HepG2 (cell line): ENCODE data around the gene IFNAR1. TPM values are rescaled to one million over a fixed set of nuclear protein-coding genes. Genes with fewer than 3 reads are reported as not detected.

ENCODE experiments used
- AKAP8 ChIP-seq: sonication (generic); formaldehyde crosslinking; IDR thresholded peaks from 2 replicates; pipeline ENCODE4 v1.5.1; 2020; ENCODE audit warnings: mild to moderate bottlenecking, missing genetic modification reagents
- CEBPB ChIP-seq: IDR thresholded peaks from 2 replicates; pipeline ENCODE4 v1.6.1; 2011; ENCODE audit warnings: low read depth, low read length, improper control_type of control experiment, borderline replicate concordance
- FOXP1 ChIP-seq, 2 experiments: fragments of 450-650 bp in 1 of 2; IDR thresholded peaks; 2 replicates each; pipeline ENCODE4 v1.6.1; 2017 to 2018; ENCODE audit warnings: antibody characterized with exemption in 1 of 2
- MAFF ChIP-seq: IDR thresholded peaks from 2 replicates; pipeline ENCODE4 v1.6.1; 2011; ENCODE audit warnings: low read depth, low read length, improper control_type of control experiment
- MAFG ChIP-seq: sonication (generic); formaldehyde crosslinking; IDR thresholded peaks from 2 replicates; pipeline ENCODE4 v1.5.1; 2020; ENCODE audit warnings: mild to moderate bottlenecking, missing genetic modification reagents
- MIER3 ChIP-seq: IDR thresholded peaks from 2 replicates; pipeline ENCODE4 v1.6.1; 2016; ENCODE audit warnings: missing compliant biosample characterization, borderline replicate concordance
- RBM39 ChIP-seq: fragments of 200-400 bp; formaldehyde crosslinking; IDR thresholded peaks from one replicate; pipeline ENCODE4 v1.6.1; 2018; ENCODE audit warnings: antibody characterized with exemption, mild to moderate bottlenecking, low read depth, low read length; ENCODE audit not compliant: poor library complexity, severe bottlenecking
- SP5 ChIP-seq: IDR thresholded peaks from 2 replicates; pipeline ENCODE4 v1.6.1; 2016; ENCODE audit warnings: low read depth, borderline replicate concordance
- SRSF4 ChIP-seq: fragments of 200-400 bp; formaldehyde crosslinking; IDR thresholded peaks from one replicate; pipeline ENCODE4 v1.6.1; 2018; ENCODE audit warnings: mild to moderate bottlenecking, low read depth, low read length, moderate library complexity; ENCODE audit not compliant: poor library complexity, severe bottlenecking
- YEATS2 ChIP-seq: sonication (generic); formaldehyde crosslinking; IDR thresholded peaks from 2 replicates; pipeline ENCODE4 v1.4.0; 2020; ENCODE audit warnings: missing genetic modification reagents, borderline replicate concordance
- ZNF24 ChIP-seq: fragments of 450-650 bp; IDR thresholded peaks from 2 replicates; pipeline ENCODE4 v1.6.1; 2017; ENCODE audit warnings: antibody characterized with exemption, mild to moderate bottlenecking
- ZNF296 ChIP-seq: sonication (generic); formaldehyde crosslinking; conservative IDR thresholded peaks from 2 replicates; pipeline ENCODE4 v1.5.0; 2020; ENCODE audit warnings: mild to moderate bottlenecking, missing genetic modification reagents
- ZNF605 ChIP-seq: sonication (generic); formaldehyde crosslinking; IDR thresholded peaks from 2 replicates; pipeline ENCODE4 v1.8.0; 2022; ENCODE audit warnings: mild to moderate bottlenecking, missing genetic modification reagents
- ZNF615 ChIP-seq: sonication (generic); formaldehyde crosslinking; IDR thresholded peaks from 2 replicates; pipeline ENCODE4 v1.5.0; 2020; ENCODE audit warnings: mild to moderate bottlenecking, missing genetic modification reagents, borderline replicate concordance
- ZNF713 ChIP-seq: sonication (generic); formaldehyde crosslinking; IDR thresholded peaks from 2 replicates; pipeline ENCODE4 v1.4.0; 2020; ENCODE audit warnings: mild to moderate bottlenecking, missing genetic modification reagents
- polyA plus RNA-seq, 8 experiments: library from polyadenylated mRNA; depleted of rRNA in 3 of 8; stranded (reverse) in 7 of 8; unstranded in 1 of 8; fragments of >200 nt; fragmentation: Illumina TruSeq in 4 of 8; extraction: Trizol in 4 of 8; gene quantifications; 2 replicates each; pipeline versions ENCODE4 v1.2.1 to v1.2.3, GENCODE V29; 2011 to 2016; ENCODE audit warnings: low read depth in 4 of 8, missing spikeins in 1 of 8, mixed read lengths in 1 of 8; ENCODE audit not compliant: insufficient read depth in 1 of 8
- total RNA-seq, 5 experiments: library from RNA; depleted of rRNA; stranded (reverse); fragments of >200 nt; fragmentation: Illumina TruSeq; extraction: Trizol; gene quantifications; 2 replicates each; pipeline ENCODE4 v1.2.3, GENCODE V29; 2016; ENCODE audit warnings: low read depth in 1 of 5
- TF ChIP-seq, protein P1 (sequence below): sonication (generic); formaldehyde crosslinking; IDR thresholded peaks from 2 replicates; pipeline ENCODE4 v1.4.0; 2020; ENCODE audit warnings: missing genetic modification reagents
- TF ChIP-seq, protein P2 (sequence below): sonication (generic); formaldehyde crosslinking; IDR thresholded peaks from 2 replicates; pipeline ENCODE4 v1.5.1; 2020; ENCODE audit warnings: mild to moderate bottlenecking, missing genetic modification reagents, borderline replicate concordance

Gene IFNAR1
- total and polyA plus RNA-seq, 2 of the 13 experiments (the other 11 are each of a cell fraction or from before 2014, with no cell fraction given), result 6.7 to 9.3 TPM

GRCh38 chr21:33394260-33394659, 69.5 kb downstream of the IFNAR1 start (continued):
- TF ChIP-seq, protein P1, sequence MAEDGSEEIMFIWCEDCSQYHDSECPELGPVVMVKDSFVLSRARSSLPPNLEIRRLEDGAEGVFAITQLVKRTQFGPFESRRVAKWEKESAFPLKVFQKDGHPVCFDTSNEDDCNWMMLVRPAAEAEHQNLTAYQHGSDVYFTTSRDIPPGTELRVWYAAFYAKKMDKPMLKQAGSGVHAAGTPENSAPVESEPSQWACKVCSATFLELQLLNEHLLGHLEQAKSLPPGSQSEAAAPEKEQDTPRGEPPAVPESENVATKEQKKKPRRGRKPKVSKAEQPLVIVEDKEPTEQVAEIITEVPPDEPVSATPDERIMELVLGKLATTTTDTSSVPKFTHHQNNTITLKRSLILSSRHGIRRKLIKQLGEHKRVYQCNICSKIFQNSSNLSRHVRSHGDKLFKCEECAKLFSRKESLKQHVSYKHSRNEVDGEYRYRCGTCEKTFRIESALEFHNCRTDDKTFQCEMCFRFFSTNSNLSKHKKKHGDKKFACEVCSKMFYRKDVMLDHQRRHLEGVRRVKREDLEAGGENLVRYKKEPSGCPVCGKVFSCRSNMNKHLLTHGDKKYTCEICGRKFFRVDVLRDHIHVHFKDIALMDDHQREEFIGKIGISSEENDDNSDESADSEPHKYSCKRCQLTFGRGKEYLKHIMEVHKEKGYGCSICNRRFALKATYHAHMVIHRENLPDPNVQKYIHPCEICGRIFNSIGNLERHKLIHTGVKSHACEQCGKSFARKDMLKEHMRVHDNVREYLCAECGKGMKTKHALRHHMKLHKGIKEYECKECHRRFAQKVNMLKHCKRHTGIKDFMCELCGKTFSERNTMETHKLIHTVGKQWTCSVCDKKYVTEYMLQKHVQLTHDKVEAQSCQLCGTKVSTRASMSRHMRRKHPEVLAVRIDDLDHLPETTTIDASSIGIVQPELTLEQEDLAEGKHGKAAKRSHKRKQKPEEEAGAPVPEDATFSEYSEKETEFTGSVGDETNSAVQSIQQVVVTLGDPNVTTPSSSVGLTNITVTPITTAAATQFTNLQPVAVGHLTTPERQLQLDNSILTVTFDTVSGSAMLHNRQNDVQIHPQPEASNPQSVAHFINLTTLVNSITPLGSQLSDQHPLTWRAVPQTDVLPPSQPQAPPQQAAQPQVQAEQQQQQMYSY, result peak; percentile 83
- TF ChIP-seq ZNF615 (CRISPR knock-in tag) (no peak), CEBPB (peak; percentile 89), ZNF296 (CRISPR knock-in tag) (no peak), ZNF24 (no peak), AKAP8 (no peak), MIER3 (CRISPR knock-in tag) (no peak), ZNF605 (CRISPR knock-in tag) (no peak), MAFG (peak; percentile 56; the same call in 1 of the 2 replicates), ZNF713 (no peak), SP5 (CRISPR knock-in tag) (no peak), MAFF (peak; percentile 93), SRSF4 (no peak), RBM39 (no peak), YEATS2 (no peak), FOXP1 (IDR thresholded peaks at IDR 0.05) (no peak), FOXP1 (CRISPR knock-in tag; IDR thresholded peaks at IDR 0.05) (no peak)
- TF ChIP-seq, protein P2, sequence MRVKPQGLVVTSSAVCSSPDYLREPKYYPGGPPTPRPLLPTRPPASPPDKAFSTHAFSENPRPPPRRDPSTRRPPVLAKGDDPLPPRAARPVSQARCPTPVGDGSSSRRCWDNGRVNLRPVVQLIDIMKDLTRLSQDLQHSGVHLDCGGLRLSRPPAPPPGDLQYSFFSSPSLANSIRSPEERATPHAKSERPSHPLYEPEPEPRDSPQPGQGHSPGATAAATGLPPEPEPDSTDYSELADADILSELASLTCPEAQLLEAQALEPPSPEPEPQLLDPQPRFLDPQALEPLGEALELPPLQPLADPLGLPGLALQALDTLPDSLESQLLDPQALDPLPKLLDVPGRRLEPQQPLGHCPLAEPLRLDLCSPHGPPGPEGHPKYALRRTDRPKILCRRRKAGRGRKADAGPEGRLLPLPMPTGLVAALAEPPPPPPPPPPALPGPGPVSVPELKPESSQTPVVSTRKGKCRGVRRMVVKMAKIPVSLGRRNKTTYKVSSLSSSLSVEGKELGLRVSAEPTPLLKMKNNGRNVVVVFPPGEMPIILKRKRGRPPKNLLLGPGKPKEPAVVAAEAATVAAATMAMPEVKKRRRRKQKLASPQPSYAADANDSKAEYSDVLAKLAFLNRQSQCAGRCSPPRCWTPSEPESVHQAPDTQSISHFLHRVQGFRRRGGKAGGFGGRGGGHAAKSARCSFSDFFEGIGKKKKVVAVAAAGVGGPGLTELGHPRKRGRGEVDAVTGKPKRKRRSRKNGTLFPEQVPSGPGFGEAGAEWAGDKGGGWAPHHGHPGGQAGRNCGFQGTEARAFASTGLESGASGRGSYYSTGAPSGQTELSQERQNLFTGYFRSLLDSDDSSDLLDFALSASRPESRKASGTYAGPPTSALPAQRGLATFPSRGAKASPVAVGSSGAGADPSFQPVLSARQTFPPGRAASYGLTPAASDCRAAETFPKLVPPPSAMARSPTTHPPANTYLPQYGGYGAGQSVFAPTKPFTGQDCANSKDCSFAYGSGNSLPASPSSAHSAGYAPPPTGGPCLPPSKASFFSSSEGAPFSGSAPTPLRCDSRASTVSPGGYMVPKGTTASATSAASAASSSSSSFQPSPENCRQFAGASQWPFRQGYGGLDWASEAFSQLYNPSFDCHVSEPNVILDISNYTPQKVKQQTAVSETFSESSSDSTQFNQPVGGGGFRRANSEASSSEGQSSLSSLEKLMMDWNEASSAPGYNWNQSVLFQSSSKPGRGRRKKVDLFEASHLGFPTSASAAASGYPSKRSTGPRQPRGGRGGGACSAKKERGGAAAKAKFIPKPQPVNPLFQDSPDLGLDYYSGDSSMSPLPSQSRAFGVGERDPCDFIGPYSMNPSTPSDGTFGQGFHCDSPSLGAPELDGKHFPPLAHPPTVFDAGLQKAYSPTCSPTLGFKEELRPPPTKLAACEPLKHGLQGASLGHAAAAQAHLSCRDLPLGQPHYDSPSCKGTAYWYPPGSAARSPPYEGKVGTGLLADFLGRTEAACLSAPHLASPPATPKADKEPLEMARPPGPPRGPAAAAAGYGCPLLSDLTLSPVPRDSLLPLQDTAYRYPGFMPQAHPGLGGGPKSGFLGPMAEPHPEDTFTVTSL (CRISPR knock-in tag), result no peak
